ENCODE results near the gene CROCC. TPM values are rescaled to one million over a fixed set of nuclear protein-coding genes. Genes with fewer than 3 reads are reported as not detected.

Gene CROCC
- total and polyA plus RNA-seq, 9 of the 15 experiments (the other 6 are each of a cell fraction or from before 2014, with no cell fraction given): 0.17 to 15.4 (median 7.6) TPM

GRCh38 chr1:16905868-16906702, 15.6 kb upstream of the CROCC start:
- no peaks in the 10 kb centered on the region for H3K27me3 ChIP-seq (ENCODE audit: control insufficient read depth in 2 of 2, insufficient read depth in 2 of 2, low read length in 2 of 2)
- no peaks in the 10 kb centered on the region for H3K36me3 ChIP-seq (ENCODE audit: control insufficient read depth, insufficient read depth, low read length)
- no peaks in the 10 kb centered on the region for H3K79me2 ChIP-seq (ENCODE audit: control insufficient read depth, insufficient read depth, low read length)
- no peak for TF ChIP-seq GATAD2A (IDR thresholded peaks at IDR 0.05)
- TF ChIP-seq PHF21A (IDR thresholded peaks at IDR 0.05; ENCODE audit: borderline replicate concordance, low read depth): no peak
- no peak for TF ChIP-seq JUNB (CRISPR knock-in tag; conservative IDR thresholded peaks at IDR 0.05)
- TF ChIP-seq, protein P1, sequence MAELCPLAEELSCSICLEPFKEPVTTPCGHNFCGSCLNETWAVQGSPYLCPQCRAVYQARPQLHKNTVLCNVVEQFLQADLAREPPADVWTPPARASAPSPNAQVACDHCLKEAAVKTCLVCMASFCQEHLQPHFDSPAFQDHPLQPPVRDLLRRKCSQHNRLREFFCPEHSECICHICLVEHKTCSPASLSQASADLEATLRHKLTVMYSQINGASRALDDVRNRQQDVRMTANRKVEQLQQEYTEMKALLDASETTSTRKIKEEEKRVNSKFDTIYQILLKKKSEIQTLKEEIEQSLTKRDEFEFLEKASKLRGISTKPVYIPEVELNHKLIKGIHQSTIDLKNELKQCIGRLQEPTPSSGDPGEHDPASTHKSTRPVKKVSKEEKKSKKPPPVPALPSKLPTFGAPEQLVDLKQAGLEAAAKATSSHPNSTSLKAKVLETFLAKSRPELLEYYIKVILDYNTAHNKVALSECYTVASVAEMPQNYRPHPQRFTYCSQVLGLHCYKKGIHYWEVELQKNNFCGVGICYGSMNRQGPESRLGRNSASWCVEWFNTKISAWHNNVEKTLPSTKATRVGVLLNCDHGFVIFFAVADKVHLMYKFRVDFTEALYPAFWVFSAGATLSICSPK (IDR thresholded peaks at IDR 0.05; ENCODE audit: borderline replicate concordance): no peak
- no peak for TF ChIP-seq ZBTB17 (CRISPR knock-in tag; IDR thresholded peaks at IDR 0.05)
- TF ChIP-seq KLF1 (tag; IDR thresholded peaks at IDR 0.05): no peak
- 0 out of 2 replicates have a peak, but pooled peaks have one; percentile 22 for TF ChIP-seq ELF1 (tag; IDR thresholded peaks at IDR 0.05)
- peak; percentile 58 for TF ChIP-seq ZNF316 (IDR thresholded peaks at IDR 0.05)
- TF ChIP-seq NFRKB (IDR thresholded peaks at IDR 0.05; ENCODE audit: low read depth): no peak
- WGBS (ENCODE audit: insufficient coverage, low coverage, missing lambda C conversion rate): 43% methylated on average over 11 of the region's 11 CpGs
- intact Hi-C loops (cut with micrococcal nuclease): loop anchor here (1.0 kb wide), 1 partner anchor 10 kb away; no protein-coding TSS in a partner anchor
- H3K27ac ChIP-seq (ENCODE audit: extremely low read depth, low read depth, low read length): peak overlapping the region; percentile 99
- peak overlapping the region; percentile 42; the same call in 1 of the 2 replicates for H2AFZ ChIP-seq (ENCODE audit: low read depth, low read length)
- peak in 1 of 4 experiments; percentile 35 for DNase-seq (ENCODE audit: extremely low read depth in 1 of 4, low spot score in 3 of 4)
- CTCF ChIA-PET (ENCODE audit: low intra/inter-chr PET ratio): no interaction called here
- peak overlapping the region; percentile 52 for H3K4me2 ChIP-seq (ENCODE audit: insufficient read depth, low read length)
- no peak for ATAC-seq
- in situ Hi-C loops (cut with MboI): loop anchor here (25.0 kb wide), 1 partner anchor 294 kb away; the partner anchor contains the start of gene NBPF1
- peak overlapping the region in 1 of 2 experiments; percentile 18; a peak in 1 of 4 replicates for H3K9ac ChIP-seq (ENCODE audit: insufficient read depth in 1 of 2, low read depth in 2 of 2, low read length in 2 of 2)
- H3K4me1 ChIP-seq (replicated peaks in 1 of 2; ENCODE audit: control insufficient read depth in 2 of 2, insufficient read depth in 2 of 2, low read length in 2 of 2): peaks cover 13 to 19% of the 10 kb centered on the region in 2 experiments; a peak in 4 of 5 replicates
- no peaks in the 10 kb centered on the region for H3K9me1 ChIP-seq (ENCODE audit: control insufficient read depth, insufficient read depth, low read length)
- POLR2A ChIA-PET: interaction anchor here (0.6 to 4.0 kb wide), 49 partner anchors 9 to 1362 kb away, joined by 3 to 71 read pairs (median 5); partner anchors contain the start of genes CROCC, RNU1-1, RNU1-2 and SDHB
- H3K9me3 ChIP-seq (replicated peaks; ENCODE audit: control insufficient read depth, insufficient read depth, low read depth, low read length): 0 out of 2 replicates have a peak, but pooled peaks cover 7% of the 10 kb centered on the region
- FAIRE-seq: no peak
- no peaks in the 10 kb centered on the region for H4K20me1 ChIP-seq (replicated peaks; ENCODE audit: control insufficient read depth, insufficient read depth, low read length)
- BruUV-seq (replicated peaks): no TSS peak
- H3K4me3 ChIP-seq: no peak overlapping the region
